Mesenchymal stem cell (in vitro differentiated cells and primary cell): ENCODE data around the gene ARL4A.
"Not testable (repeated sequence)": the region's sequence is repeated elsewhere in the genome, so short reads cannot be mapped to it uniquely, and the experiment has no call there.

ENCODE experiments used
- DNase-seq: peaks from one replicate; pipeline ENCODE4 v3.0.0-alpha.2; 2013
- H2AFZ ChIP-seq: one replicate; pipeline ENCODE4 v1.6.1; 2013; ENCODE audit warnings: low read depth, mild to moderate bottlenecking, control low read depth, inconsistent platforms, low read length, moderate library complexity
- H2AK5ac ChIP-seq: 2 replicates; pipeline ENCODE4 v1.6.1; 2013; ENCODE audit warnings: low read length, moderate library complexity, mild to moderate bottlenecking, inconsistent platforms; ENCODE audit not compliant: severe bottlenecking
- H2BK120ac ChIP-seq: one replicate; pipeline ENCODE4 v1.6.1; 2013; ENCODE audit warnings: low read depth, mild to moderate bottlenecking, inconsistent platforms, low read length, moderate library complexity
- H2BK12ac ChIP-seq, 2 experiments: one replicate each; pipeline ENCODE4 v1.6.1; 2013; ENCODE audit warnings: inconsistent platforms in 2 of 2, low read length in 2 of 2, mild to moderate bottlenecking in 2 of 2, moderate library complexity in 2 of 2, control low read depth in 1 of 2
- H2BK15ac ChIP-seq: one replicate; pipeline ENCODE4 v1.6.1; 2013; ENCODE audit warnings: mild to moderate bottlenecking, low read depth, inconsistent platforms; ENCODE audit not compliant: poor library complexity, severe bottlenecking
- H2BK5ac ChIP-seq: 2 replicates; pipeline ENCODE4 v1.6.1; 2013; ENCODE audit warnings: low read depth, mild to moderate bottlenecking, low read length, control low read depth, inconsistent platforms; ENCODE audit not compliant: poor library complexity, severe bottlenecking
- H3K14ac ChIP-seq, 2 experiments: one replicate each; pipeline ENCODE4 v1.6.1; 2013; ENCODE audit warnings: inconsistent platforms in 2 of 2, low read length in 2 of 2, control low read depth in 1 of 2, mild to moderate bottlenecking in 1 of 2, moderate library complexity in 1 of 2
- H3K18ac ChIP-seq, 2 experiments: one replicate each; pipeline ENCODE4 v1.6.1; 2013; ENCODE audit warnings: inconsistent platforms in 2 of 2, low read length in 2 of 2, control low read depth in 1 of 2, low read depth in 1 of 2, mild to moderate bottlenecking in 1 of 2
- H3K23ac ChIP-seq, 2 experiments: one replicate each; pipeline ENCODE4 v1.6.1; 2013; ENCODE audit warnings: inconsistent platforms in 2 of 2, low read length in 2 of 2, mild to moderate bottlenecking in 2 of 2, moderate library complexity in 2 of 2, control low read depth in 1 of 2
- H3K27ac ChIP-seq: 2 replicates; pipeline ENCODE4 v1.5.1; 2013; ENCODE audit warnings: mild to moderate bottlenecking, moderate library complexity, low read length, control low read depth, inconsistent platforms; ENCODE audit not compliant: poor library complexity, severe bottlenecking
- H3K27me3 ChIP-seq, 2 experiments: 2 replicates each; pipeline versions ENCODE4 v1.6.1 to v1.7.0; 2013; ENCODE audit warnings: low read length in 2 of 2, mild to moderate bottlenecking in 2 of 2, moderate library complexity in 2 of 2, control low read depth in 1 of 2, inconsistent platforms in 1 of 2; ENCODE audit not compliant: control insufficient read depth in 1 of 2, insufficient read depth in 1 of 2
- H3K36me3 ChIP-seq, 2 experiments: 2 replicates each; pipeline versions ENCODE4 v1.6.1 to v1.7.0; 2013; ENCODE audit warnings: low read length in 2 of 2, control low read depth in 1 of 2, inconsistent platforms in 1 of 2, low read depth in 1 of 2, mild to moderate bottlenecking in 1 of 2; ENCODE audit not compliant: insufficient read depth in 2 of 2, control insufficient read depth in 1 of 2
- H3K4ac ChIP-seq, 2 experiments: one replicate each; pipeline ENCODE4 v1.6.1; 2013; ENCODE audit warnings: inconsistent platforms in 2 of 2, low read length in 2 of 2, mild to moderate bottlenecking in 2 of 2, moderate library complexity in 2 of 2, control low read depth in 1 of 2, low read depth in 1 of 2
- H3K4me1 ChIP-seq: 2 replicates; pipeline ENCODE4 v1.6.1; 2013; ENCODE audit warnings: low read depth, low read length, control low read depth; ENCODE audit not compliant: control insufficient read depth, insufficient read depth
- H3K4me2 ChIP-seq: 2 replicates; pipeline ENCODE4 v1.6.1; 2013; ENCODE audit warnings: low read length, mild to moderate bottlenecking, inconsistent platforms; ENCODE audit not compliant: poor library complexity, severe bottlenecking
- H3K4me3 ChIP-seq, 2 experiments: 2 replicates each; pipeline versions ENCODE4 v1.5.1 to v1.7.0; 2013; ENCODE audit warnings: low read length in 2 of 2, mild to moderate bottlenecking in 2 of 2, control low read depth in 1 of 2, low read depth in 1 of 2; ENCODE audit not compliant: insufficient read depth in 1 of 2
- H3K79me1 ChIP-seq: replicated peaks from 2 replicates; pipeline ENCODE4 v1.6.1; 2013; ENCODE audit warnings: mild to moderate bottlenecking, control low read depth, low read length, inconsistent platforms; ENCODE audit not compliant: poor library complexity, severe bottlenecking
- H3K9ac ChIP-seq: 2 replicates; pipeline ENCODE4 v1.7.0; 2013; ENCODE audit warnings: mild to moderate bottlenecking, low read length, moderate library complexity
- H3K9me3 ChIP-seq: 2 replicates; pipeline ENCODE4 v1.7.0; 2013; ENCODE audit warnings: mild to moderate bottlenecking, low read length; ENCODE audit not compliant: control insufficient read depth
- H4K8ac ChIP-seq: one replicate; pipeline ENCODE4 v1.6.1; 2013; ENCODE audit warnings: inconsistent platforms, mild to moderate bottlenecking, low read length, moderate library complexity
- H4K91ac ChIP-seq: one replicate; pipeline ENCODE4 v1.6.1; 2013; ENCODE audit warnings: mild to moderate bottlenecking, low read length, inconsistent platforms
- WGBS: methylation state at CpG from one replicate; pipeline ENCODE4 v1.1.7; 2013; ENCODE audit warnings: mixed read lengths; 5-methylcytosine and 5-hydroxymethylcytosine counted together

Gene ARL4A

GRCh38 chr7:12643644-12644043 is 43.8 kb upstream of the ARL4A start:
- no peak overlapping the region for H3K23ac ChIP-seq
- no peak for DNase-seq
- H3K14ac ChIP-seq, result no peak overlapping the region
- 96% methylated on average over 5 of the region's 5 CpGs for WGBS
- H2AFZ ChIP-seq, result no peak overlapping the region
- no peak overlapping the region for H3K4me3 ChIP-seq
- H4K91ac ChIP-seq, result no peak overlapping the region
- no peak overlapping the region for H2BK15ac ChIP-seq
- H3K9me3 ChIP-seq, result no peaks in the 10 kb centered on the region
- no peak overlapping the region for H3K4me2 ChIP-seq
- H4K8ac ChIP-seq, result no peak overlapping the region
- no peak overlapping the region for H2AK5ac ChIP-seq
- H3K18ac ChIP-seq, result no peak overlapping the region
- H3K27ac ChIP-seq, result no peak overlapping the region
- no peaks in the 10 kb centered on the region for H3K36me3 ChIP-seq
- H3K27me3 ChIP-seq, result no peaks in the 10 kb centered on the region
- H3K4ac ChIP-seq, result no peak overlapping the region
- no peak overlapping the region for H3K9ac ChIP-seq
- no peak overlapping the region for H2BK5ac ChIP-seq
- no peak overlapping the region for H2BK120ac ChIP-seq
- no peak overlapping the region for H2BK12ac ChIP-seq
- H3K79me1 ChIP-seq, result no peaks in the 10 kb centered on the region
- H3K4me1 ChIP-seq, result no peaks in the 10 kb centered on the region

GRCh38 chr7:12645212-12645611 is 42.2 kb upstream of the ARL4A start:
- not testable (repeated sequence) for H3K27me3 ChIP-seq, H3K23ac ChIP-seq, H3K36me3 ChIP-seq, H2AK5ac ChIP-seq, H3K4me3 ChIP-seq, H2BK12ac ChIP-seq, H4K8ac ChIP-seq, H3K14ac ChIP-seq, H4K91ac ChIP-seq, H3K9me3 ChIP-seq, H3K18ac ChIP-seq, H3K4ac ChIP-seq, H3K4me2 ChIP-seq, H3K9ac ChIP-seq, H2BK120ac ChIP-seq, H2BK15ac ChIP-seq, H3K27ac ChIP-seq, H3K79me1 ChIP-seq, H3K4me1 ChIP-seq, DNase-seq, H2BK5ac ChIP-seq, H2AFZ ChIP-seq
- WGBS, result 86% methylated on average over 4 of the region's 6 CpGs

GRCh38 chr7:12646139-12646538 is 41.3 kb upstream of the ARL4A start:
- Histone ChIP-seq H2BK5ac (no peak overlapping the region), H2AK5ac (no peak overlapping the region), H3K4me1 (no peaks in the 10 kb centered on the region), H3K18ac (peak overlapping the region in 1 of 2 experiments; percentile 73), H3K4me2 (no peak overlapping the region), H2AFZ (no peak overlapping the region), H3K14ac (no peak overlapping the region), H3K79me1 (no peaks in the 10 kb centered on the region), H3K4ac (no peak overlapping the region), H4K91ac (no peak overlapping the region), H3K23ac (no peak overlapping the region), H4K8ac (no peak overlapping the region), H3K27me3 (no peaks in the 10 kb centered on the region), H2BK12ac (peak overlapping the region in 1 of 2 experiments; percentile 83), H2BK120ac (no peak overlapping the region), H3K9ac (no peak overlapping the region), H3K4me3 (no peak overlapping the region), H3K27ac (no peak overlapping the region), H2BK15ac (no peak overlapping the region), H3K36me3 (no peaks in the 10 kb centered on the region), H3K9me3 (no peaks in the 10 kb centered on the region)
- DNase-seq, result peak; percentile 39
- 71% methylated on average over 1 of the region's 1 CpG for WGBS

GRCh38 chr7:12647364-12648219 is 39.8 kb upstream of the ARL4A start:
- no peak overlapping the region for H3K4me3 ChIP-seq
- DNase-seq, result peak; percentile 61
- WGBS, result 0% methylated on average over 1 of the region's 6 CpGs

More at GRCh38 chr7:12647364-12648219, 39.8 kb upstream of the ARL4A start:
- H3K9ac ChIP-seq, result no peak overlapping the region
- no peak overlapping the region for H3K14ac ChIP-seq
- no peak overlapping the region for H2AK5ac ChIP-seq
- H3K4ac ChIP-seq, result peak overlapping the region in 1 of 2 experiments; percentile 58
- H2BK120ac ChIP-seq, result no peak overlapping the region
- H2BK15ac ChIP-seq, result no peak overlapping the region
- no peak overlapping the region for H3K23ac ChIP-seq
- H2BK12ac ChIP-seq, result no peak overlapping the region
- no peak overlapping the region for H3K4me2 ChIP-seq
- H4K91ac ChIP-seq, result peak overlapping the region; percentile 61
- H3K36me3 ChIP-seq, result no peaks in the 10 kb centered on the region
- no peaks in the 10 kb centered on the region for H3K27me3 ChIP-seq
- H3K18ac ChIP-seq, result peak overlapping the region in 1 of 2 experiments; percentile 78
- H3K27ac ChIP-seq, result no peak overlapping the region
- peak overlapping the region; percentile 72 for H4K8ac ChIP-seq
- peak overlapping the region; percentile 44 for H2BK5ac ChIP-seq
- no peaks in the 10 kb centered on the region for H3K9me3 ChIP-seq
- no peaks in the 10 kb centered on the region for H3K79me1 ChIP-seq
- H2AFZ ChIP-seq, result no peak overlapping the region
- no peaks in the 10 kb centered on the region for H3K4me1 ChIP-seq
